CD14-positive monocyte (primary cell): Measurements from ENCODE around the gene FBRS. TPM values are rescaled to one million over a fixed set of nuclear protein-coding genes. Genes with fewer than 3 reads are reported as not detected.

ENCODE experiments used
- DNase-seq, 3 donors: peaks; one replicate each; pipeline ENCODE4 v3.0.0-alpha.2; 2011 to 2022
- H2AFZ ChIP-seq: 2 replicates; pipeline ENCODE4 v1.6.0; 2012; ENCODE audit warnings: mild to moderate bottlenecking, low read depth, low read length, inconsistent platforms; ENCODE audit not compliant: insufficient read depth, poor library complexity, severe bottlenecking
- H3K27ac ChIP-seq, 2 donors: 1 replicate in 1 of 2; 2 replicates in 1 of 2; pipeline ENCODE4 v1.5.1; 2012 to 2013; ENCODE audit warnings: low read length in 2 of 2, control low read depth in 1 of 2, inconsistent platforms in 1 of 2, low read depth in 1 of 2, mild to moderate bottlenecking in 1 of 2
- H3K27me3 ChIP-seq, 2 donors: one replicate each; pipeline versions ENCODE4 v1.6.0 to v1.6.1; 2011 to 2013; ENCODE audit warnings: low read length in 2 of 2; ENCODE audit not compliant: control insufficient read depth in 2 of 2, insufficient read depth in 2 of 2
- H3K36me3 ChIP-seq, 2 donors: replicated peaks in 1 of 2; 1 replicate in 1 of 2; 2 replicates in 1 of 2; pipeline versions ENCODE4 v1.5.1 to v1.6.1; 2012 to 2013; ENCODE audit warnings: low read length in 2 of 2, control low read depth in 1 of 2, inconsistent platforms in 1 of 2, mild to moderate bottlenecking in 1 of 2; ENCODE audit not compliant: insufficient read depth in 2 of 2, control insufficient read depth in 1 of 2
- H3K4me1 ChIP-seq, 2 donors: 1 replicate in 1 of 2; 2 replicates in 1 of 2; pipeline versions ENCODE4 v1.5.1 to v1.6.1; 2012 to 2013; ENCODE audit warnings: low read length in 2 of 2, control low read depth in 1 of 2, inconsistent platforms in 1 of 2, mild to moderate bottlenecking in 1 of 2, moderate library complexity in 1 of 2; ENCODE audit not compliant: insufficient read depth in 2 of 2, control insufficient read depth in 1 of 2
- H3K4me2 ChIP-seq: replicated peaks from 2 replicates; pipeline ENCODE3; 2012; ENCODE audit warnings: low read length, moderate library complexity, mild to moderate bottlenecking; ENCODE audit not compliant: poor library complexity, severe bottlenecking; ENCODE audit errors: extremely low read depth
- H3K4me3 ChIP-seq, 3 experiments: fragments of 200-600 bp in 1 of 3; sonication (generic) in 1 of 3; replicated peaks in 1 of 3; 1 replicate in 2 of 3; 2 replicates in 1 of 3; pipeline ENCODE4 v1.5.1; 2011 to 2013; ENCODE audit warnings: low read length in 3 of 3, mild to moderate bottlenecking in 3 of 3, control low read depth in 2 of 3, low read depth in 2 of 3, inconsistent platforms in 1 of 3, moderate library complexity in 1 of 3
- H3K79me2 ChIP-seq: 2 replicates; pipeline ENCODE4 v1.6.0; 2012; ENCODE audit warnings: mild to moderate bottlenecking, control low read depth, inconsistent platforms, low read length, moderate library complexity; ENCODE audit not compliant: insufficient read depth
- H3K9ac ChIP-seq: 2 replicates; pipeline ENCODE4 v1.6.0; 2017; ENCODE audit warnings: low read length, mild to moderate bottlenecking; ENCODE audit not compliant: insufficient read depth, poor library complexity, severe bottlenecking
- H3K9me3 ChIP-seq, 2 donors: replicated peaks in 1 of 2; 1 replicate in 1 of 2; 2 replicates in 1 of 2; pipeline versions ENCODE4 v1.5.1 to v1.6.1; 2012 to 2013; ENCODE audit warnings: low read length in 2 of 2, control low read depth in 1 of 2; ENCODE audit not compliant: control insufficient read depth in 1 of 2, insufficient read depth in 1 of 2
- H4K20me1 ChIP-seq: 2 replicates; pipeline ENCODE4 v1.6.0; 2012; ENCODE audit warnings: mild to moderate bottlenecking, low read length, control low read depth, moderate library complexity; ENCODE audit not compliant: insufficient read depth
- H3K27ac Mint-ChIP-seq, 7 donors: one replicate each; pipeline ENCODE4 v1.8.0; 2020; ENCODE audit warnings: mild to moderate bottlenecking in 7 of 7, mixed read lengths in 7 of 7, moderate library complexity in 6 of 7, inconsistent platforms in 2 of 7
- H3K27me3 Mint-ChIP-seq, 3 donors: one replicate each; pipeline ENCODE4 v1.8.0; 2021 to 2022; ENCODE audit warnings: low read depth in 3 of 3, mild to moderate bottlenecking in 3 of 3, mixed read lengths in 3 of 3, moderate library complexity in 3 of 3, inconsistent platforms in 1 of 3
- H3K36me3 Mint-ChIP-seq, 2 donors: one replicate each; pipeline ENCODE4 v1.8.0; 2020; ENCODE audit warnings: mixed read lengths in 2 of 2, inconsistent platforms in 1 of 2, mild to moderate bottlenecking in 1 of 2
- H3K4me1 Mint-ChIP-seq: one replicate; pipeline ENCODE4 v1.8.0; 2020; ENCODE audit warnings: mild to moderate bottlenecking, mixed read lengths
- H3K4me3 Mint-ChIP-seq, 2 donors: one replicate each; pipeline ENCODE4 v1.8.0; 2020; ENCODE audit warnings: mild to moderate bottlenecking in 2 of 2, mixed read lengths in 2 of 2, moderate library complexity in 1 of 2
- H3K9me3 Mint-ChIP-seq, 7 donors: one replicate each; pipeline ENCODE4 v1.8.0; 2020 to 2022; ENCODE audit warnings: mixed read lengths in 7 of 7, mild to moderate bottlenecking in 6 of 7, moderate library complexity in 6 of 7, inconsistent platforms in 2 of 7
- CTCF ChIP-seq: fragments of 200-600 bp; IDR thresholded peaks from one replicate; pipeline ENCODE4 v1.8.0; 2022; ENCODE audit warnings: antibody characterized with exemption, mild to moderate bottlenecking
- whole genome bisulfite sequencing: methylation state at CpG from one replicate; pipeline ENCODE4 v1.1.5; 2013; ENCODE audit warnings: missing lambda C conversion rate; ENCODE audit not compliant: insufficient coverage; 5-methylcytosine and 5-hydroxymethylcytosine counted together
- intact Hi-C, 2 donors: fragments of 100-400 bp; cut with micrococcal nuclease; formaldehyde crosslinking; loops; one replicate each; pipeline versions ENCODE4 v1.15.0 to v1.15.1; 2023
- polyA plus RNA-seq, 3 donors: library from polyadenylated mRNA; depleted of rRNA in 1 of 3; unstranded in 2 of 3; stranded (reverse) in 1 of 3; fragments of 300-500 nt in 2 of 3; fragments of >200 nt in 1 of 3; fragmentation: Illumina TruSeq in 2 of 3; gene quantifications; 1 replicate in 2 of 3; 2 replicates in 1 of 3; pipeline ENCODE4 v1.2.3, GENCODE V29; 2012 to 2021

The FBRS gene
- polyA plus RNA-seq, 3 donors, result 1.4 to 44.8 (median 2.1) TPM

- peaks cover 91 to 98% of the 10 kb centered on the region in 2 donors for H3K36me3 ChIP-seq
- Mint-ChIP-seq H3K36me3 (peaks cover 72 to 95% of the 10 kb centered on the region in 2 donors), H3K9me3 (no peaks in the 10 kb centered on the region), H3K27ac (no peak overlapping the region), H3K27me3 (peaks cover 0 to 1% (median 0%) of the 10 kb centered on the region in 3 donors), H3K4me1 (peaks cover 20% of the 10 kb centered on the region), H3K4me3 (no peak overlapping the region)
- WGBS, result no CpG with 5 or more reads among the region's 4 CpGs
- DNase-seq, result no peak
- no peak overlapping the region for H3K4me3 ChIP-seq
- no peaks in the 10 kb centered on the region for H3K27me3 ChIP-seq
- H3K27ac ChIP-seq, result no peak overlapping the region
- H3K4me2 ChIP-seq, result no peak overlapping the region
- peaks cover 95% of the 10 kb centered on the region for H4K20me1 ChIP-seq
- H3K79me2 ChIP-seq, result peaks cover 44% of the 10 kb centered on the region
- H3K9ac ChIP-seq, result no peak overlapping the region
- H3K9me3 ChIP-seq, result no peaks in the 10 kb centered on the region
- H3K4me1 ChIP-seq, result peaks cover 11 to 14% of the 10 kb centered on the region in 2 donors
- no peak for TF ChIP-seq CTCF
- intact Hi-C loops, result no loop called here
- no peak overlapping the region for H2AFZ ChIP-seq
Measured at GRCh38 chr16:30665830-30666190, 7.6 kb downstream of the FBRS start.

DNA sequence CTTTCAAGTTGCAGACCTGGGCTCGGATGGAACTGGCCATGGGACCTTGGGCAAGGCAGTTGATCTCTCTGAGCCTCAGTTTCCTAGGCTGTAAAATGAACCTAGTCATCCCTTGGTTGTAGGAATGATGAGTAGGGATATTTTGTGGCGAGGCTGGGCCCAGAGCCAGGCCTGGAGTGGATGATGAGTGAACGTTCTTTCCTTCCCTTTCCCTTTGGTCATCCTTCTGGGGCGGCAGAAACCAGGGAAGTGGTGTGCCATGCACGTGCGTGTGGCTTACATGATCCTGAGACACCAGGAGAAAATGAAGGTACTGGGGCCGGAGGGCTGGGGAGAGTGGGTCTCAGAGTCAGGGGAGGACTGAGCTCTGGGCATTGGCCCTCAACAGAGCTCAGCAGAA lies 8.4 kb downstream of the FBRS start:
- no peaks in the 10 kb centered on the region for H3K9me3 Mint-ChIP-seq
- H3K27me3 Mint-ChIP-seq, result no peaks in the 10 kb centered on the region
- Histone ChIP-seq H3K36me3 (peaks cover 83 to 92% of the 10 kb centered on the region in 2 donors), H3K9me3 (no peaks in the 10 kb centered on the region), H3K27me3 (no peaks in the 10 kb centered on the region), H2AFZ (no peak overlapping the region), H3K27ac (no peak overlapping the region), H3K9ac (no peak overlapping the region), H3K4me1 (peaks cover 2 to 5% of the 10 kb centered on the region in 2 donors), H4K20me1 (peaks cover 87% of the 10 kb centered on the region), H3K4me2 (no peak overlapping the region), H3K79me2 (peaks cover 35% of the 10 kb centered on the region), H3K4me3 (no peak overlapping the region)
- WGBS, result 81% methylated on average over 3 of the region's 7 CpGs
- TF ChIP-seq CTCF, result no peak
- H3K27ac Mint-ChIP-seq, result peak overlapping the region in 2 of 7 donors; percentile 37 to 63
- H3K4me1 Mint-ChIP-seq, result peaks cover 12% of the 10 kb centered on the region
- DNase-seq, result no peak
- H3K36me3 Mint-ChIP-seq, result peaks cover 69 to 93% of the 10 kb centered on the region in 2 donors
- intact Hi-C loops, result no loop called here
- no peak overlapping the region for H3K4me3 Mint-ChIP-seq
